ENCODE results near the gene SVIL.

GRCh38 chr10:29681676-29682448, 47.1 kb upstream of the SVIL start:
- TF ChIP-seq, protein P1, sequence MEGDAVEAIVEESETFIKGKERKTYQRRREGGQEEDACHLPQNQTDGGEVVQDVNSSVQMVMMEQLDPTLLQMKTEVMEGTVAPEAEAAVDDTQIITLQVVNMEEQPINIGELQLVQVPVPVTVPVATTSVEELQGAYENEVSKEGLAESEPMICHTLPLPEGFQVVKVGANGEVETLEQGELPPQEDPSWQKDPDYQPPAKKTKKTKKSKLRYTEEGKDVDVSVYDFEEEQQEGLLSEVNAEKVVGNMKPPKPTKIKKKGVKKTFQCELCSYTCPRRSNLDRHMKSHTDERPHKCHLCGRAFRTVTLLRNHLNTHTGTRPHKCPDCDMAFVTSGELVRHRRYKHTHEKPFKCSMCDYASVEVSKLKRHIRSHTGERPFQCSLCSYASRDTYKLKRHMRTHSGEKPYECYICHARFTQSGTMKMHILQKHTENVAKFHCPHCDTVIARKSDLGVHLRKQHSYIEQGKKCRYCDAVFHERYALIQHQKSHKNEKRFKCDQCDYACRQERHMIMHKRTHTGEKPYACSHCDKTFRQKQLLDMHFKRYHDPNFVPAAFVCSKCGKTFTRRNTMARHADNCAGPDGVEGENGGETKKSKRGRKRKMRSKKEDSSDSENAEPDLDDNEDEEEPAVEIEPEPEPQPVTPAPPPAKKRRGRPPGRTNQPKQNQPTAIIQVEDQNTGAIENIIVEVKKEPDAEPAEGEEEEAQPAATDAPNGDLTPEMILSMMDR (IDR thresholded peaks at IDR 0.05): no peak
- TF ChIP-seq POLR2A (IDR thresholded peaks at IDR 0.05): no peak

Data from Peyer's patch (tissue), 4 donors.